IMR-90 (cell line): ENCODE measurements around the gene CALR3.

Experiments
- CTCF ChIP-seq: conservative IDR thresholded peaks from 2 replicates; pipeline ENCODE4 v1.5.1; 2012; ENCODE audit warnings: mild to moderate bottlenecking, low read depth, low read length, improper control_type of control experiment
- MAZ ChIP-seq: IDR thresholded peaks from 2 replicates; pipeline ENCODE4 v1.6.1; 2012; ENCODE audit warnings: low read depth, mild to moderate bottlenecking, low read length, improper control_type of control experiment, moderate library complexity, borderline replicate concordance
- POLR2A ChIP-seq: IDR thresholded peaks from 2 replicates; pipeline ENCODE4 v1.6.1; 2012; ENCODE audit warnings: mild to moderate bottlenecking, low read depth, low read length
- RFX5 ChIP-seq: IDR thresholded peaks from 2 replicates; pipeline ENCODE4 v1.8.0; 2012; ENCODE audit warnings: low read depth, mild to moderate bottlenecking, low read length, moderate library complexity
- SMC3 ChIP-seq: fragments of 150-350 bp; IDR thresholded peaks from 2 replicates; pipeline ENCODE4 v1.6.1; 2016; ENCODE audit warnings: low read depth, mild to moderate bottlenecking, antibody characterized with exemption, low read length, moderate library complexity
- TF ChIP-seq, protein P1 (sequence below): fragments of 150-350 bp; IDR thresholded peaks from 2 replicates; pipeline ENCODE4 v1.6.1; 2016; ENCODE audit warnings: low read depth, mild to moderate bottlenecking, low read length, moderate library complexity, borderline replicate concordance

GRCh38 chr19:16449330-16449961 is 46.5 kb downstream of the CALR3 start:
- no peak for TF ChIP-seq SMC3
- TF ChIP-seq CTCF, result no peak
- TF ChIP-seq RFX5, result no peak
- TF ChIP-seq, protein P1, sequence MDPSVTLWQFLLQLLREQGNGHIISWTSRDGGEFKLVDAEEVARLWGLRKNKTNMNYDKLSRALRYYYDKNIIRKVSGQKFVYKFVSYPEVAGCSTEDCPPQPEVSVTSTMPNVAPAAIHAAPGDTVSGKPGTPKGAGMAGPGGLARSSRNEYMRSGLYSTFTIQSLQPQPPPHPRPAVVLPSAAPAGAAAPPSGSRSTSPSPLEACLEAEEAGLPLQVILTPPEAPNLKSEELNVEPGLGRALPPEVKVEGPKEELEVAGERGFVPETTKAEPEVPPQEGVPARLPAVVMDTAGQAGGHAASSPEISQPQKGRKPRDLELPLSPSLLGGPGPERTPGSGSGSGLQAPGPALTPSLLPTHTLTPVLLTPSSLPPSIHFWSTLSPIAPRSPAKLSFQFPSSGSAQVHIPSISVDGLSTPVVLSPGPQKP, result no peak
- no peak for TF ChIP-seq POLR2A
- TF ChIP-seq MAZ, result no peak
